Testis (tissue), 2 donors: ENCODE results near the gene CCDC107.

Source experiments
- CTCF ChIP-seq, 3 experiments: fragments of 450-650 bp in 2 of 3; fragments of 200-600 bp in 1 of 3; sonication (generic) in 1 of 3; IDR thresholded peaks; one replicate each; pipeline ENCODE4 v1.5.1; 2016 to 2019; ENCODE audit warnings: antibody characterized with exemption in 3 of 3, mild to moderate bottlenecking in 2 of 3, moderate library complexity in 1 of 3
- POLR2A ChIP-seq: fragments of 450-650 bp; IDR thresholded peaks from one replicate; pipeline ENCODE4 v1.6.1; 2017; ENCODE audit warnings: antibody characterized with exemption, mild to moderate bottlenecking, moderate library complexity

- no peak for TF ChIP-seq CTCF (IDR thresholded peaks at IDR 0.05)
- TF ChIP-seq POLR2A = no peak
These were observed 7.5 kb upstream of the CCDC107 start, which contains the start of gene SIT1 for GRCh38 chr9:35650341-35651158.
